Left ventricle myocardium superior (tissue), 1 donor: ENCODE results near the gene GDI1. TPM values are rescaled to one million over a fixed set of nuclear protein-coding genes. Genes with fewer than 3 reads are reported as not detected.

Experiments
- ATAC-seq: fragments of 200-7000 bp; cut with Tn5 transposase; one replicate; pipeline ENCODE4 v1.9.1; 2020; ENCODE audit warnings: mild to moderate bottlenecking, moderate library complexity
- DNase-seq: peaks from one replicate; pipeline ENCODE4 v3.0.0-alpha.2; 2020
- intact Hi-C: fragments of 100-400 bp; cut with micrococcal nuclease; formaldehyde crosslinking; loops from one replicate; pipeline ENCODE4 v1.11.0; 2022
- total RNA-seq: library from RNA; stranded (reverse); fragmentation: NEBNext Ultra II Directional; extraction: Animal tissue kit (Norgen Biotek cat#: 25700); gene quantifications from one replicate; pipeline ENCODE4 v1.2.1, GENCODE V29; 2021
- donor health status: DM: no; HTN: yes; CAD: no; lungs with severe emphysema.

Gene GDI1
- total RNA-seq, 1 donor from 2014 or later: 86.2 TPM

DNA sequence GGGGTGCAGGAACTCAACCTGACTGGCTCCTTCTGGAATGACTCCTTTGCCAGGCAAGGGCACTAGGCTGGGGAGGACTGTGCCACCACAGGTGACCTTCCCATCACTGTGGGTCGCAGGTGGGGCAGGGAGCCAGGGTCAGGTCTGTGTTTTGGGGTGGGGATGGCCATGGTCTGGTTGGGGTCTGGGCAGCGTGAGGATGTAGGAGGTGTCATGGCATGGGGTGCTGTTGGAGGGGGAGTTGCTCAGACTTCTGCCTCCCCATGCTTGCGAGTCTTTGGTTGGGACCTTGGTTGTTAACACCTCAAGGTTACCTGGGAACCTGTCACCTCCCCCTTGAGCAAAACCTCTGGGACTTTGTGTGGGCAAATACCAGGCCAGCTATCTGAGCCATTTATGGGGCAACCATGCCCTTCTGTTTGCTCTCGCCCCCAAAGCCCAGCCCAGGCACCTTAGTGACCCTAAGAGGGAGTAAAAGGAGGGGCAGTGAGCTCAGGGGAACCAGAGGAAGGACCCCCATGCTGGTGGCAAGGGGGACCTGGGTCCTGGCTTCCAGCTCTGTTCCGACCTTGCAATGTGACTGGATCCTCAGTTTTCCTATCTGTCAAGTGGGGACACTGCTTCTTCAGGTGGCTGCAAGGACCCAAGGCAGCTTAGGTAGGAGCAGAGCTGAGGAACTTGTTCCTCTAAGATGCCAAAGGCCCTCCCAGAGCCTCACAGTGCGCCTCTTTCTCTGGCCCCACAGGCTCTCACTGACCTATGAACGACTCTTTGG is 2.4 kb upstream of the GDI1 start:
- ATAC-seq: no peak
- intact Hi-C loops: no loop called here
- DNase-seq: no peak

DNA sequence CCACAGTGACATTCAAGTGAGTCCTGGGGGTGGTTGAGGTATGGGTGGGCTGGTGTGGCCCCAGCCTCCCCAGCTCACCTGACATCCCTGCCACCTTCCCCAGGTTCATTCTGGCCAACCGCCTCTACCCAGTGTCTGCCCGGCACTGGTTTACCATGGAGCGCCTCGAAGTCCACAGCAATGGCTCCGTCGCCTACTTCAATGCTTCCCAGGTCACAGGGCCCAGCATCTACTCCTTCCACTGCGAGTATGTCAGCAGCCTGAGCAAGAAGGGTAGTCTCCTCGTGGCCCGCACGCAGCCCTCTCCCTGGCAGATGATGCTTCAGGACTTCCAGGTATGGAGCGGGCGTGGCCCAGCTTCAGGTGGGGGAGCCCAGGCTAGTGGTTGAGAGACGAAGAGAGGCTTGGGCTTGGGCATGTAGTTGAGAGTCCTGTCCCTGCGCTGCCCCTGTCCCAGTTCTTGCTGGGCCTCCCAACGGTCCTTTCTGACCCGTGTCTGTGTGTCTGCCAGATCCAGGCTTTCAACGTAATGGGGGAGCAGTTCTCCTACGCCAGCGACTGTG is 1.7 kb upstream of the GDI1 start:
- DNase-seq: no peak
- no peak for ATAC-seq
- intact Hi-C loops: no loop called here

- ATAC-seq: peak; percentile 60
- intact Hi-C loops: no loop called here
Observed at GRCh38 chrX:154436374-154436982, 476 bp upstream of the GDI1 start.

DNA sequence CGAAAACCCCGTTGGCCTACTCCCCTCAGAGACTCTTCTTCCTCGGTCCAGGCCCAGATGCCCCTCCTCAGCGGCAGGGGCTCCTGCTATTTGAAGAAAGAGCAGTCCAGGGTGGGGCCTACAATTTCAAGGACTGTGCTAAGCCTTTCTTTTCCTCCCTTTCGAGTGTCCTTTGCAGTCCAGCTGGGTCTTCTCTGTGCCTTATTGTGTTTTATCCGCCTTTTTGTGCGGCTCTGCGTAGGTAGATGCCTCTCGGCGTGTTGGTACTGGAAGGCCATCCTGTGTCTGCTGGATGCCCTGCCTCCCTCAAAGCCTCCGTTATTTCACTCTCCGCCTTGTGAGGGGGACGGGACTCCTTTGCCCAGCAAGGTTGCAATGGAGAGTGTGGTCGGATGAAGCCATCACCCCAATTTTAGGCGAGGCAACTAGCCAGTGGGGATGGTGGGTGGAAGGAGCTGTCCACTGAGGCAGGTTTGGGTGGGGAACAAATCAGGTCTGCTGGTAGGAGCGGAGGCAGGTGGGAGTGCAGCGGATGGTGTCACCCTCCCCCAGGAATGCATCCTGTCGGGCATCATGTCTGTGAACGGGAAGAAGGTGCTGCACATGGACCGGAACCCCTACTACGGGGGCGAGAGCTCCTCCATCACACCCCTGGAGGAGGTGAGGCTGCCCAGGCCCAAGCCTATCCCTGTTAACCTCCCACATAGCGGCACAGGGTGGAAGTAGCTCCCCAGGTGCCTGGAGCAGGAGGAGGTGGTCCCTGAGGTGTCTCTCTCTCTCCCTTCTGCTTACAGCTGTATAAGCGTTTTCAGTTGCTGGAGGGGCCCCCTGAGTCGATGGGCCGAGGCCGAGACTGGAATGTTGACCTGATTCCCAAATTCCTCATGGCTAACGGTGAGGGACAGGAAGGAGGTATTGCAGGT is 1.3 kb downstream of the GDI1 start:
- DNase-seq: no peak
- intact Hi-C loops: no loop called here
- ATAC-seq: no peak

More at GRCh38 chrX:154436374-154436982, 476 bp upstream of the GDI1 start:
- DNase-seq: peak; percentile 62

DNA sequence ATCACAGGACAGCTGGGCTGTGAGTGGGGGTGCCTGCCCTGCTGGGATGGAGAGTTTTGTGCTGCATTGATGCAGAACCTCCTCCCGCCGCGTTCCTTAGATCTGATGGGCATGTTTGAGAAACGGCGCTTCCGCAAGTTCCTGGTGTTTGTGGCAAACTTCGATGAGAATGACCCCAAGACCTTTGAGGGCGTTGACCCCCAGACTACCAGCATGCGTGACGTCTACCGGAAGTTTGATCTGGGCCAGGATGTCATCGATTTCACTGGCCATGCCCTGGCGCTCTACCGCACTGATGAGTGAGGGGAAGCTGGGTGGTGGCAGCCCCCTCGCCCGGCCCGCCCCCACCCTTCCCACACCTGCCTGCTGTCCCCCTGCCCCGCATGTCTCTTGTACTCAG is 2.9 kb downstream of the GDI1 start:
- ATAC-seq (no peak), DNase-seq (no peak)
- intact Hi-C loops: no loop called here

- intact Hi-C loops: no loop called here
- ATAC-seq (no peak), DNase-seq (no peak)
Observed at GRCh38 chrX:154440623-154441357, 3.8 kb downstream of the GDI1 start.

GRCh38 chrX:154441564-154441963 is 4.6 kb downstream of the GDI1 start:
- intact Hi-C loops: no loop called here
- DNase-seq: no peak
- ATAC-seq: no peak

GRCh38 chrX:154441984-154442707 is 5.2 kb downstream of the GDI1 start:
- ATAC-seq: no peak
- intact Hi-C loops: no loop called here
- no peak for DNase-seq

- peak; percentile 17 for ATAC-seq
- intact Hi-C loops: no loop called here
- no peak for DNase-seq
Observed at GRCh38 chrX:154443479-154443910, 6.5 kb downstream of the GDI1 start.

DNA sequence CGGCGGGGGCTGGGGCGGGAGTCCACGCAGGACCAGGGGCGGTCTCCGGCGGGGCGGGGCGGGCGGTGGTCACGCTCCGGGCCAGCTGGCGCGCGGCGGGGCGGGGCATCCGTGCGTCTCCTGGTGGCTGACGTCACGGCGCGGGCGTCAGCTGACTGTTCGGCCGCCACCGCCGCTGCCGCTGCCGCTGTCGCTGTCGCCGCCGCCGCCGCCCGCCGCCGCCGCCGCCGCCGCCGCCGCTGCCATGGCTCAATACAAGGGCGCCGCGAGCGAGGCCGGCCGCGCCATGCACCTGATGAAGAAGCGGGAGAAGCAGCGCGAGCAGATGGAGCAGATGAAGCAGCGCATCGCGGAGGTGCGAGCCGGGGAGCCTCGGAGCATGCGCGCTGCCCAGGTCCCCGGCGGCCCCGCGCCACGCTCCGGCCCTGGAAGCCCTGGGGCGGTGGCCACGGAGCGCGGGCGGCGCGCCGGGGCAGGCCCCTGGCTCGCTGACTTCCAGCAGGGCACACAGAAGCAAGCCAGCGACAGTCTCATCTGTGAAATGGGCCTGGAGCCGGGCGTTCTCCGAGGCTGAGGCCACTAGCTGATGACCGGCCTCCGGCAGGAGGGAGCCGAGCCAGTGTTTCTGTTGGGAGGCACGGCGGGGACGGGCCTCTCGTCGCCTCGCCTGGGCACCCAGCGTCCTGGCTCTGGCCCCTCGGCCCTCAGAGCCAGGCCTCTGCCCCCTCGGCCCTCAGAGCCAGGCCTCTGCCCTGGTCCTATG is 7.2 kb downstream of the GDI1 start, which contains the start of gene FAM50A:
Gene FAM50A (plus strand): TSS at position 150 of the 763 bp plus-strand sequence. CDS start 95 bp downstream, at position 245.
- ATAC-seq (peak; percentile 92), DNase-seq (peak; percentile 91)
- intact Hi-C loops: no loop called here

DNA sequence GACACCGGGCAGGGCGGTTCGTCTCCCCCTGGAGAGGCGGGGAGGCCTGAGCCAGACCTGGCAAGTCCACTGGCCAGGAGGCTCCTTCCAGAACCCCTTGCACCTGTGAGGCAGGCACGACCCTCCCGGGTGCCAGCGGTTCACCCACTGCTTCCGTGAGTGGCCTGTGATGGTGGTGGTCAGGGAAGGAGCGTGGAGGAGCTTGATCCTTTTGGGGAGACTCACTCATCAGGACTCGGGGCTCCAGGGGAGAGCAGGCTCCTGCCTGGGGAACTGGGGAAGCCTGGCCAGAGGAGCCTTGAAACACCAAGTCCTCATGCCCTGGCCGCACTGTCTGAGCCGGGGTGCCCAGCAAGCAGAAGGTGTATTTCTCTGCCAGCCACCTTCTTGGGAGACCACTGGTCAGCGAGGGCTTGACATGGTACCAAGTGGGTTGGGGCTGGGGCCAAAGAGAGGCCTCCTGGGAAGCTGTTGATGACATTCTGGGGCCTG is 7.8 kb downstream of the GDI1 start:
- ATAC-seq: no peak
- no peak for DNase-seq
- intact Hi-C loops: no loop called here

DNA sequence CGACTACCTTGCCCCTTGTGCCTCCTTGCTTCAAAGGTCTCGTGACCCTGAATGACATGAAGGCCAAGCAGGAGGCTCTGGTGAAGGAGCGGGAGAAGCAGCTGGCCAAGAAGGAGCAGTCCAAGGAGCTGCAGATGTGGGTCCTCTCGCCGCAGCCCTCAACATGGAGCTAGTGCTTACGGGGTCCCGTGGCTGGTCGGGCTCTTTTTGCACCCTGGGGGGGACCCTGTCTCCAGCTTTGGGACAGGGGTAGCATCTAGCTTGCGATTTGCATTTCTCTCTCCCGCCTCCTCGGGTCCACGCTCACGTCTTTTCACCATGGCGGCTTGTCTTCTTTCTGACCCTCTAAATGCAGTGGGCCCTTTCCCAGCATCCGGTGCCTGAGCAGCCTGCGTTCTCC is 8.8 kb downstream of the GDI1 start:
- intact Hi-C loops: no loop called here
- ATAC-seq: no peak
- no peak for DNase-seq

GRCh38 chrX:154446430-154446829 is 9.5 kb downstream of the GDI1 start:
- no peak for ATAC-seq
- DNase-seq: no peak
- intact Hi-C loops: no loop called here

DNA sequence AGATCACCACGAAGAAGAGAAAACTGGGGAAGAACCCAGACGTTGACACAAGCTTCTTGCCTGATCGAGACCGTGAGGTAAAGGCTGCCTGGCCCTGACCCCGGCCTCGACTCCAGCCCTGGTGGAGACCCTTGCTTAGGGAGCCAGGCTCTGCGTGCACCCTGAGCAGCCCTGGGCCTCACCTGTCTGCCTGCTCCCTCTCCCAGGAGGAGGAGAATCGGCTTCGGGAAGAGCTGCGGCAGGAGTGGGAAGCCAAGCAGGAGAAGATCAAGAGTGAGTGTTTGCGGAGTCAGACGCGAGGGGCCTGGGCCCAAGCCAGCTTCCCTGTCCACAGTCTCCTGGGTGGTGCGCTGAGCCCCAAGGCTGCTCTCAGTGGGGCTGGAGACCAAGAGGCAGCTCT is 11.5 kb downstream of the GDI1 start:
- ATAC-seq (no peak), DNase-seq (no peak)
- intact Hi-C loops: no loop called here

DNA sequence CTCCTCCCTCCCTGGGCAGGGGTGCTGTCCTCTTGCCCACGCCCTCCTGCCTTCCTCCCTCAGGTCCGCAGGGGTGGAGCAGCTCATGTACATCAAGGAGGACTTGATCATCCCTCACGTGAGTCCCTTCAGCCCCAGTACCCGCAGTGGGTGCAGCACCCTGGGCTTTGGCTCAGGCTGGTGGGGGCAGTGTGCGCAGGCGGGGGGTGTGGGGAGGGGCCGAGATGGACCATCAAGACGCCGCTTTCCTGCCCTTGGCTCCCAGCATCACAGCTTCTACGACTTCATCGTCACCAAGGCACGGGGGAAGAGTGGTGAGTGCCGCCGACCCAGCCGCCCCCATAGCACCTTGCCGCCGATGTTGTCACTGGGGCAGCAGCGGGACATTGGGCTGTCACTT is 12.7 kb downstream of the GDI1 start:
- no peak for DNase-seq
- ATAC-seq: no peak
- intact Hi-C loops: no loop called here

DNA sequence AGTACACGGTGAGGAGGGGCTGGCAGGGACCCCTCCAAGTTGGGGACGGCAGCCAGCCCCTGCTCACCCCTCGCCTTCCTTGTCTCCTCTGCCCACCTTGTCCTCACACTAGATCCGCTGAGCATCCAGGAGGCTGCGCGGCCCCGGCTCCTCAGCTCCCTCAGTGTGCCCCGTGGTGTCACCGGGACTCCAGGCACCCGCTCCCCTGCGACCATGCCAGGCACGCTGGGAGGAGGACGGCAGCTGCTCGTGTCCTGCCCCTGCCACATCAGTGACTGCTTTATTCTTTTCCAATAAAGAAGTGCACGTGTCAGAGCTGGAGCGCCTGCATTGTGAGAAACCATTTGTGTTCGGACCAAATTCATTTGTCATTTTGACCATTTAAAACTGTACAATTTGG is 13.4 kb downstream of the GDI1 start:
- DNase-seq: no peak
- ATAC-seq: no peak
- intact Hi-C loops: no loop called here

DNA sequence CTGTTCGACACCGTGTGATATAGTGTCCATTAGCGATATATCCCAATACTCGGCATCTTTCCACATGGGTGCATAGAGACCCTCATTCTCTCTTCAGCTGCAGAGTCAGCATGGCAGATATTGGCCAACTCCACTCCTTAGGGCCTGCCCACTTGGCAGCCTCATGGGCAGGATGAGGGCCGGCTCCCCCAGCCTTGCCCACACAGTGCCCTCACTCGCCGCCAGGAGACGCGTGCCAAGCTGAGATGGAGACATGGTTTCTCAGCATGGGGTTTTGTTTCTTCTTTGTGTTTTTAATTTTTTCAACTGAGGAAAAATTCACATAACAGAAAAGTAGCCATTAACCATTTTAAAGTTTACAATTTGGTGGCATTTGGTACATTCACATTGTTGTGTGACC is 15.9 kb downstream of the GDI1 start:
- intact Hi-C loops: no loop called here
- ATAC-seq (no peak), DNase-seq (no peak)
